K562 (cell line): ENCODE data around the gene PRR29. TPM values are rescaled to one million over a fixed set of nuclear protein-coding genes. Genes with fewer than 3 reads are reported as not detected.
A peak's percentile ranks its signal among the peaks of the same experiment; 100 is the strongest.

Experiments
- ATAC-seq: fragments of 200-7000 bp; cut with Tn5 transposase; 3 replicates; pipeline ENCODE4 v1.9.1; 2020; ENCODE audit warnings: moderate library complexity
- BruUV-seq: library from RNA; stranded (reverse); fragments of 400-500 nt; replicated peaks from 2 replicates; lab custom pipeline; 2021; lab: Mats Ljungman, UMichigan
- CTCF ChIA-PET: fragments of 300-600 bp; formaldehyde crosslinking; extraction: SDS; loops from one replicate; lab custom pipeline; 2021; ENCODE audit warnings: low intra/inter-chr PET ratio; lab: Yijun Ruan, JAX
- POLR2A ChIA-PET: fragments of 300-600, 350-650 bp; sonication (Branson Sonifier 250); formaldehyde crosslinking; extraction: SDS; loops from one replicate; lab custom pipeline; 2021; ENCODE audit warnings: antibody characterized with exemption, inconsistent platforms; lab: Yijun Ruan, JAX
- DNase-seq, 4 experiments: peaks; one replicate each; pipeline versions ENCODE4 v3.0.0 to v3.0.0-alpha.2; 2011 to 2018; ENCODE audit warnings: low spot score in 3 of 4, mixed read lengths in 3 of 4; ENCODE audit errors: extremely low read depth in 1 of 4
- FAIRE-seq: peaks from 2 replicates; lab custom pipeline; 2011; peaks lifted over from hg19 to GRCh38; lab: Jason Lieb, UNC
- H2AFZ ChIP-seq: 2 replicates; pipeline ENCODE4 v1.6.0; 2011; ENCODE audit warnings: low read depth, low read length, control low read depth, inconsistent platforms
- H3K27ac ChIP-seq: fragments of 200-600 bp; 3 replicates; pipeline ENCODE4 v1.8.0; 2011; ENCODE audit warnings: low read depth, mild to moderate bottlenecking, control low read depth, inconsistent platforms, low read length, moderate library complexity, mixed read lengths; ENCODE audit errors: extremely low read depth
- H3K27me3 ChIP-seq, 2 experiments: fragments of 300-600 bp in 1 of 2; 2 replicates in 1 of 2; 3 replicates in 1 of 2; pipeline versions ENCODE4 v1.6.0 to v1.8.0; 2011; ENCODE audit warnings: inconsistent platforms in 2 of 2, low read length in 2 of 2, mild to moderate bottlenecking in 1 of 2, mixed read lengths in 1 of 2, moderate library complexity in 1 of 2; ENCODE audit not compliant: control insufficient read depth in 2 of 2, insufficient read depth in 2 of 2
- H3K36me3 ChIP-seq: fragments of 300-600 bp; 3 replicates; pipeline ENCODE4 v1.8.0; 2011; ENCODE audit warnings: mild to moderate bottlenecking, low read length, inconsistent platforms; ENCODE audit not compliant: control insufficient read depth, insufficient read depth
- H3K4me1 ChIP-seq, 2 experiments: fragments of 200-600 bp in 1 of 2; replicated peaks in 1 of 2; 2 replicates in 1 of 2; 3 replicates in 1 of 2; pipeline versions ENCODE4 v1.5.1 to v1.8.0; 2011; ENCODE audit warnings: inconsistent platforms in 2 of 2, low read length in 2 of 2, mild to moderate bottlenecking in 1 of 2, mixed read lengths in 1 of 2, moderate library complexity in 1 of 2; ENCODE audit not compliant: control insufficient read depth in 2 of 2, insufficient read depth in 2 of 2
- H3K4me2 ChIP-seq: 2 replicates; pipeline ENCODE4 v1.6.1; 2011; ENCODE audit warnings: low read length, control low read depth, inconsistent platforms, mixed read lengths; ENCODE audit not compliant: insufficient read depth
- H3K4me3 ChIP-seq: fragments of 200-600 bp; sonication (generic), shearing (Covaris generic); 2 replicates; pipeline ENCODE4 v1.5.1; 2016; ENCODE audit warnings: control low read depth, inconsistent platforms
- H3K79me2 ChIP-seq: fragments of 200-600 bp; 3 replicates; pipeline ENCODE4 v1.8.0; 2011; ENCODE audit warnings: low read length, inconsistent platforms; ENCODE audit not compliant: control insufficient read depth, insufficient read depth
- H3K9ac ChIP-seq, 2 experiments: 2 replicates each; pipeline versions ENCODE4 v1.6.0 to v1.6.1; 2011; ENCODE audit warnings: low read depth in 2 of 2, low read length in 2 of 2, control low read depth in 1 of 2, inconsistent platforms in 1 of 2, mild to moderate bottlenecking in 1 of 2, mixed read lengths in 1 of 2; ENCODE audit not compliant: insufficient read depth in 1 of 2
- H3K9me1 ChIP-seq: one replicate; pipeline ENCODE4 v1.6.0; 2011; ENCODE audit warnings: inconsistent platforms, mild to moderate bottlenecking, low read length, moderate library complexity; ENCODE audit not compliant: control insufficient read depth, insufficient read depth
- H3K9me3 ChIP-seq: replicated peaks from 2 replicates; pipeline ENCODE4 v1.5.1; 2011; ENCODE audit warnings: low read depth, low read length, inconsistent platforms; ENCODE audit not compliant: control insufficient read depth, insufficient read depth
- H4K20me1 ChIP-seq: replicated peaks from 2 replicates; pipeline ENCODE4 v1.6.1; 2011; ENCODE audit warnings: low read length, inconsistent platforms, mixed read lengths; ENCODE audit not compliant: control insufficient read depth, insufficient read depth
- CBFA2T3 ChIP-seq: fragments of 450-650 bp; IDR thresholded peaks from 2 replicates; pipeline ENCODE4 v1.6.1; 2017
- CREBBP ChIP-seq: IDR thresholded peaks from one replicate; pipeline ENCODE4 v1.6.1; 2012; ENCODE audit warnings: low read depth, mild to moderate bottlenecking, control low read depth, inconsistent platforms, low read length
- NFIC ChIP-seq: fragments of 450-650 bp; IDR thresholded peaks from 2 replicates; pipeline ENCODE4 v1.6.1; 2017; ENCODE audit warnings: mild to moderate bottlenecking, inconsistent platforms
- WGBS: fragments of 100-300 bp; shearing (Covaris generic); methylation state at CpG from one replicate; pipeline ENCODE4 v1.1.6; 2016; ENCODE audit warnings: low coverage, mixed read lengths; ENCODE audit not compliant: insufficient coverage; ENCODE audit errors: missing lambda C conversion rate; 5-methylcytosine and 5-hydroxymethylcytosine counted together
- in situ Hi-C: fragments of 300-500 bp; cut with MboI; formaldehyde crosslinking; loops from 4 replicates; pipeline ENCODE4 v1.15.0; 2018; ENCODE audit warnings: inconsistent platforms, mixed read lengths
- intact Hi-C: fragments of 100-400 bp; cut with micrococcal nuclease; formaldehyde crosslinking; loops from 2 replicates; pipeline ENCODE4 v1.14.2; 2022
- polyA plus RNA-seq, 8 experiments: library from polyadenylated mRNA; depleted of rRNA in 4 of 8; stranded (reverse) in 5 of 8; unstranded in 3 of 8; fragments of >200 nt; fragmentation: Nextera tagmentation in 2 of 8; fragmentation: Illumina TruSeq in 1 of 8; extraction: Ambion mirVana in 2 of 8; extraction: Trizol in 1 of 8; gene quantifications; 2 replicates each; pipeline versions ENCODE4 v1.2.1 to v1.2.3, GENCODE V29; 2011 to 2014; ENCODE audit warnings: inconsistent platforms in 1 of 8, missing spikeins in 1 of 8
- total RNA-seq, 7 experiments: library from RNA; depleted of rRNA in 6 of 7; stranded (reverse); fragments of >200 nt in 6 of 7; fragmentation: Illumina TruSeq in 2 of 7; extraction: Trizol in 2 of 7; gene quantifications; 2 replicates each; pipeline versions ENCODE4 v1.2.1 to v1.2.3, GENCODE V29; 2011 to 2021; ENCODE audit warnings: low replicate concordance in 1 of 7
- TF ChIP-seq, protein P1 (sequence below): IDR thresholded peaks from 2 replicates; pipeline ENCODE4 v1.6.1; 2011; ENCODE audit warnings: borderline replicate concordance, low read depth, mild to moderate bottlenecking, moderate library complexity, low read length; ENCODE audit not compliant: insufficient read depth, poor library complexity, severe bottlenecking

The PRR29 gene
- total and polyA plus RNA-seq, 9 of the 15 experiments (the other 6 are each of a cell fraction or from before 2014, with no cell fraction given): 0.08 to 0.58 (median 0.15) TPM; not detected in 5

DNA sequence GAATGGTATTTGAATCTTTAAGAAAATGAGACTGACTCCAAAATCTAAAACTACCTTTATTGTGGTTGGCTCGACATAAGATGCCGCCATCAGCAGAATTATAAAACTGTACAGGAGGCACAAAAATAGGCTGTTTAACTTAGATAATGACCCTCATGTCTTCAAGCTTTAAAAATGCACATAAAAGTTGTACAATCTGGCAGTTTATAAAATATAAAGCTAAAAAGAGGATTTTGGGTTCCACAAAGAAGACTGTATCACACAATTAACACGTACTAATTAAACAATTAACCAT is 40.9 kb downstream of the PRR29 start (continued):
- TF ChIP-seq, protein P1, sequence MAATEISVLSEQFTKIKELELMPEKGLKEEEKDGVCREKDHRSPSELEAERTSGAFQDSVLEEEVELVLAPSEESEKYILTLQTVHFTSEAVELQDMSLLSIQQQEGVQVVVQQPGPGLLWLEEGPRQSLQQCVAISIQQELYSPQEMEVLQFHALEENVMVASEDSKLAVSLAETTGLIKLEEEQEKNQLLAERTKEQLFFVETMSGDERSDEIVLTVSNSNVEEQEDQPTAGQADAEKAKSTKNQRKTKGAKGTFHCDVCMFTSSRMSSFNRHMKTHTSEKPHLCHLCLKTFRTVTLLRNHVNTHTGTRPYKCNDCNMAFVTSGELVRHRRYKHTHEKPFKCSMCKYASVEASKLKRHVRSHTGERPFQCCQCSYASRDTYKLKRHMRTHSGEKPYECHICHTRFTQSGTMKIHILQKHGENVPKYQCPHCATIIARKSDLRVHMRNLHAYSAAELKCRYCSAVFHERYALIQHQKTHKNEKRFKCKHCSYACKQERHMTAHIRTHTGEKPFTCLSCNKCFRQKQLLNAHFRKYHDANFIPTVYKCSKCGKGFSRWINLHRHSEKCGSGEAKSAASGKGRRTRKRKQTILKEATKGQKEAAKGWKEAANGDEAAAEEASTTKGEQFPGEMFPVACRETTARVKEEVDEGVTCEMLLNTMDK: no peak

DNA sequence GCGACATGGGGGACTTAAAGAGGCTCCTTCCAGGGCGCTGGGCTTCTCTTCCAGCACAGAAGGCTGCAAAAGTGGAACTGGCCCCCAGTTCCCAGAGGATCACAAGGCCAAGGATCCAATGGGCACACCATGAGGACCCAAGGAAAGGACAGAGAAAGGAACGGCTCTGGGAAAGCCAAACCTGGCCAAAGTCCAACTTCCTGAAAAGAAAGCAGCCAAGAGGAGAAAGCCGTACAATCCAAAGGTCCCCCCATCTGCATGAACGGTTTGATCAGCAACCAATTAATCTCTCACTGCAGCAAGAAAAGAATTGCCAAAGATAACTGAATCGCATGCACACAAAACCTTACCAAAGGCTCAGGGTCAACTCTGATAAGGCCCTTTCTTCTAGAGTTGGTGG is 42.1 kb downstream of the PRR29 start:
- no peaks in the 10 kb centered on the region for H3K9me3 ChIP-seq
- H3K79me2 ChIP-seq: no peaks in the 10 kb centered on the region
- peaks cover 24% of the 10 kb centered on the region; the same call in 2 of the 3 replicates for H3K36me3 ChIP-seq
- intact Hi-C loops: no loop called here
- H3K4me3 ChIP-seq: no peak overlapping the region
- H3K9ac ChIP-seq: no peak overlapping the region
- no peaks in the 10 kb centered on the region for H3K27me3 ChIP-seq
- no peak overlapping the region for H2AFZ ChIP-seq
- POLR2A ChIA-PET: no interaction called here
- 36% methylated on average over 5 of the region's 6 CpGs for WGBS
- peak; percentile 17; the same call in 1 of the 2 replicates for TF ChIP-seq CBFA2T3
- TF ChIP-seq NFIC: peak; percentile 27; the same call in 1 of the 2 replicates
- TF ChIP-seq CREBBP: no peak
- TF ChIP-seq, all 486 proteins: peak for 2
- BruUV-seq: no TSS peak
- peaks cover 0 to 4% of the 10 kb centered on the region in 2 experiments; a peak in 3 of 5 replicates for H3K4me1 ChIP-seq
- FAIRE-seq (no peak), ATAC-seq (no peak), DNase-seq (no peak)
- no peak overlapping the region for H3K27ac ChIP-seq
- CTCF ChIA-PET: interaction anchor here (0.6 kb wide), 1 partner anchor 18 kb away, joined by 3 read pairs; no protein-coding TSS in a partner anchor
- in situ Hi-C loops: no loop called here
- H4K20me1 ChIP-seq: no peaks in the 10 kb centered on the region
- no peaks in the 10 kb centered on the region for H3K9me1 ChIP-seq
- no peak overlapping the region for H3K4me2 ChIP-seq
